ENCODE measurements around the gene SLN.

The SLN gene

DNA sequence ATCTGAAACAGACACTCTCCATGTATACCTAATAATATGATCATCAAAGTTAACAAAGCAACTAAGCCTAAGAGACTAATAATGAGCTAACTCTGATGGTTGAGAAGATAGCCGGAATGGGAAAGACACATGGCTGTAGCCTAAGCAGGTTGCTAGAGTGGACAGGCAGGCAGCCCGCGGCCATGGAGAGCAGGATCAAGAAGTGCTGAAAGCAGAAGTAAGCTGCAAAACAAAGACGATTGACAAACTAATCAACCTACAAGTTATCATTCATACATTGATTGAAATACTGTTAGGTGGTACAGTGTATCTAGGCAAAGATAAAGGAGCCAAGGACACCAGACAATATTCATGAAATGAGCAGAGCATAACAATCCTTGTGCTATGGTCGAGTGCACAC is 29.3 kb downstream of the SLN start:
- Mint-ChIP-seq H3K27ac (no peak overlapping the region), H3K4me3 (no peak overlapping the region), H3K27me3 (no peaks in the 10 kb centered on the region), H3K9me3 (no peaks in the 10 kb centered on the region), H3K36me3 (ENCODE audit: low read depth) (no peaks in the 10 kb centered on the region), H3K4me1 (ENCODE audit: low read depth) (no peaks in the 10 kb centered on the region)
- DNase-seq = no peak

DNA sequence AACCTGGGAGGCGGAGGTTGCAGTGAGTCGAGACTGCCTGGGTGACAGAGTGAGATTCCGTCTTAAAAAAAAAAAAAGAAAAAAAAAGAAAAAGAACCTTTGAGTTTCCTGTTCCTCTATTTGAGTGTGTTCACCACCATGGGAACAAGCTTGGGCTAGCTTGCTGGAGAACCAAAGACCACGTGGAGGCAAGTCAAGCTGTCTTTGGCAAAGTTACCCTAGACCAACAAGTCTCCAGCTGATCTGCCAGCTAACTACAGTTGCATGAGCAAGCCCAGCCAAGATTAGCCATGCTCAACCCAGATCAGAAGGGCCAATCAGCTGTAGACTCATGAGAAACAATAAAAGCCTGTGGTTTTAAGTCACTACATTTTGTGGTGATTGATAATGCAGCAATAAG is 29.7 kb downstream of the SLN start:
- no peak overlapping the region for H3K4me3 Mint-ChIP-seq
- H3K9me3 Mint-ChIP-seq = no peaks in the 10 kb centered on the region
- DNase-seq = no peak
- no peaks in the 10 kb centered on the region for H3K36me3 Mint-ChIP-seq (ENCODE audit: low read depth)
- H3K27me3 Mint-ChIP-seq = no peaks in the 10 kb centered on the region
- H3K4me1 Mint-ChIP-seq (ENCODE audit: low read depth) = no peaks in the 10 kb centered on the region
- H3K27ac Mint-ChIP-seq = no peak overlapping the region

- no peak for DNase-seq
- no peak overlapping the region for H3K4me3 Mint-ChIP-seq
- H3K9me3 Mint-ChIP-seq = no peaks in the 10 kb centered on the region
- H3K4me1 Mint-ChIP-seq (ENCODE audit: low read depth) = no peaks in the 10 kb centered on the region
- no peaks in the 10 kb centered on the region for H3K36me3 Mint-ChIP-seq (ENCODE audit: low read depth)
- no peak overlapping the region for H3K27ac Mint-ChIP-seq
- H3K27me3 Mint-ChIP-seq = peaks cover 3% of the 10 kb centered on the region
Measured at GRCh38 chr11:107679255-107680024, 32.4 kb downstream of the SLN start.

DNA sequence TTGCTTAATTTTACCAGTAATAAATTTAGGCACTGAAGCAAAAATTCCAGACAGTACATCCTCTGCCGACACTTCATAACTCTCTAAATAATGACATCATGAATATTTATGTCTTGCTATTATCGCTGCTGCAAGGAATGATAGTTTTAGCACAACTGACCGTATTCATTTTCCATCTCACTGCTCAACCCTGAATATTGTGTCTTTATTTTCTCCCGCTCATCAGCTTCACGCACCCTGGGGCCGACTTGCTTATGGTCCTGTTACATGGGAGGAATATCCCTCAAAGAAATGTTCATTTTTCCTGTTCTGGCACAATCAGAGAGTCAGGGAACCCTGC is 33.3 kb downstream of the SLN start:
- Mint-ChIP-seq H3K27me3 (peaks cover 3% of the 10 kb centered on the region), H3K27ac (no peak overlapping the region), H3K9me3 (no peaks in the 10 kb centered on the region), H3K36me3 (ENCODE audit: low read depth) (no peaks in the 10 kb centered on the region), H3K4me3 (no peak overlapping the region), H3K4me1 (ENCODE audit: low read depth) (no peaks in the 10 kb centered on the region)
- DNase-seq = no peak

DNA sequence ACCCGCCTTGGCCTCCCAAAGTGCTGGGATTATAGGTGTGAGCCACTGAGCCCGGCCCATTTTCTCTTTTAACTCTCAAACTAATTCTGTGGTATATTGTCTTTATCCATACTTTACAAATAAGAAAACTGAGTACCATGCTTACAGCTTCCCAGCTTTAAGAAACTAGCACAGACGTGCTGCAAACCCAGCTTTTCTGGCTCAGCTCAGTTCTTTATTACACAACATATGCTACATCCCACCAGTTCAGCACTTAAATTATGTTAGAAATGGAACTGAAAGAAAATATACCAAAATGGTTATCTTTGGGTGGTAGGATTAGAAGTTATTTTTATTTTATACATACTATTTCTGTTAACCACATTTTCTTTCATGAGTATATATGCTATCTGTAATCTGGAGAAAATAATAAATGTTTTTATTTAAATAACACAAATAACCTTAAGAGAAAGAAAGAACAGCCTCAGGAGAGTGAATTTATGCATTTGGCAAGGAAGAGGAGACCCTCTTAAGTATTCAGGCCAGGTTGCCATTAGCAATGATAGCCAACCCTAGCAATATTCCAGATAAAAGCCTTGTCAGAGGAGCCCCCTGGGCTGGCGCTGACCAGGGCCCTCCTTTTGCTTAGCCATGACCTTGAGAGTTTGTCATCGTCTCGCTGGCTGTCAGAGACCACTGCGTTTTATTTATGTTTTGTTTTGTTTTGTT is 33.8 kb downstream of the SLN start:
- Mint-ChIP-seq H3K27me3 (peaks cover 3% of the 10 kb centered on the region), H3K36me3 (ENCODE audit: low read depth) (no peaks in the 10 kb centered on the region), H3K4me1 (ENCODE audit: low read depth) (no peaks in the 10 kb centered on the region), H3K4me3 (no peak overlapping the region), H3K9me3 (no peaks in the 10 kb centered on the region), H3K27ac (no peak overlapping the region)
- no peak for DNase-seq

DNA sequence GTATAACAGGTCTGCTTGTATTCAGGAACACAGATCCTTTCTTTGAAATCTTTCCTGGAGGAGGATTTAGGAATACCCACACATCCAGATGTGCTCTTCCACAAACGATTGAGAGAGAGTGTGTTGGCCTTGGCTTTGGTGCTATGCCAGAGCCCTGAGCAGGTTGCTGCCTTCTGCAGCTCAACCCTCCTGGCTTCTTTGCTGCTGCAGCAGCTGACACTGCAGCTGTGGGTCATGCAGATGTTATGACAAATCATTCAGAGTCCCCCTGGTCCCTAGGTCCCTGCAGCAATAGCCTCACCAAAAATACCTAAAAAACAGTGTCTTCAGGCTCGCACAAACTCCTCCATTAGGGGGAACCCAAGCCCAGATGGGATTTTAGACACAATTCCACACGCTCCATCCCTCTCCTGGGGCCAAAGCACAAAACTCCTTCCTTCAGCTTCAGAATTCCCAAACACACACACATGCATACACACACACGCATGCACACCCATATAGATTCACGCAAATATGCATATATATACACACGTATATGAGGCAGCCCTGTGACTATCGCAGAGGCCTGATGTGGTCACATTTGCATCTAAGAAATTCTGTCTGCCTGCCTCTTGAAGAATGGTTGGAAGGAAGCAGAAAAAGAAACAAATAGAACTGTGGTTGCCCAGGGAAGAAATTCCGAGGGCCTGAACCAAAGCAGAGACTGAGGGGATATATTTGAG is 35.4 kb downstream of the SLN start:
- Mint-ChIP-seq H3K4me3 (no peak overlapping the region), H3K36me3 (ENCODE audit: low read depth) (no peaks in the 10 kb centered on the region), H3K27ac (no peak overlapping the region), H3K4me1 (ENCODE audit: low read depth) (no peaks in the 10 kb centered on the region), H3K9me3 (no peaks in the 10 kb centered on the region), H3K27me3 (peaks cover 12% of the 10 kb centered on the region)
- DNase-seq = no peak

- peaks cover 16% of the 10 kb centered on the region for H3K27me3 Mint-ChIP-seq
- H3K36me3 Mint-ChIP-seq (ENCODE audit: low read depth) = no peaks in the 10 kb centered on the region
- no peak overlapping the region for H3K27ac Mint-ChIP-seq
- H3K4me3 Mint-ChIP-seq = no peak overlapping the region
- no peaks in the 10 kb centered on the region for H3K9me3 Mint-ChIP-seq
- no peak for DNase-seq
- H3K4me1 Mint-ChIP-seq (ENCODE audit: low read depth) = no peaks in the 10 kb centered on the region
Measured at GRCh38 chr11:107675902-107676301, 36.0 kb downstream of the SLN start.

- no peak for DNase-seq
- Mint-ChIP-seq H3K36me3 (ENCODE audit: low read depth) (no peaks in the 10 kb centered on the region), H3K27ac (no peak overlapping the region), H3K4me1 (ENCODE audit: low read depth) (no peaks in the 10 kb centered on the region), H3K4me3 (no peak overlapping the region), H3K9me3 (no peaks in the 10 kb centered on the region), H3K27me3 (peaks cover 23% of the 10 kb centered on the region)
Measured at GRCh38 chr11:107669893-107670601, 41.8 kb downstream of the SLN start.

DNA sequence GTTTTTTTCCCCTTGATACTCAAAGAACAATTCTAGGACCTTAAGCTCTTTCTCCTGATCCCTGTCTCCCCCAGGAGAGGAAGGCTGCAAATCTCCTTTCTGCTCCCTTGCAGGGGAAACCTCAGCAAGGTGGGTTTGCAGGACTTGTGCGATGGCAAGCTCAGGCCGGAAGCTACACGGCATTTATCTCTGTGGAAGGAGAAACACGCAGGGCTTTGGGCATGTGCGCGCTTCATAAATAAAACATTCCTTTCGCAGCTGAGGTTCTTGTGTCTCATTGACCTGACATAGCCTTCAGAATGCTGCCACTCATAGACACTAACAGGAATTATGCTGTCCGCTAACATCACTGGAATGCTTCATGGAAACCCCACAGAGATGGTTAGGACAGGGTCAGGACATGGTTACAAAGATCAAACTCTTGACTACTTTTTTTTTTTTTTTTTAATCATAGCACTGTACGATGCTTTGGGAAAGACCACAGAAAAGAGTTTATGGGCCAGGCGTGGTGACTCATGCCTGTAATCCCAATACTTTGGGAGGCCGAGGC is 42.6 kb downstream of the SLN start:
- no peaks in the 10 kb centered on the region for H3K4me1 Mint-ChIP-seq (ENCODE audit: low read depth)
- H3K27ac Mint-ChIP-seq = no peak overlapping the region
- peaks cover 26% of the 10 kb centered on the region for H3K27me3 Mint-ChIP-seq
- H3K36me3 Mint-ChIP-seq (ENCODE audit: low read depth) = no peaks in the 10 kb centered on the region
- H3K9me3 Mint-ChIP-seq = no peaks in the 10 kb centered on the region
- no peak for DNase-seq
- no peak overlapping the region for H3K4me3 Mint-ChIP-seq

- no peak overlapping the region for H3K4me3 Mint-ChIP-seq
- H3K27me3 Mint-ChIP-seq = peaks cover 25% of the 10 kb centered on the region
- DNase-seq = no peak
- H3K36me3 Mint-ChIP-seq (ENCODE audit: low read depth) = no peaks in the 10 kb centered on the region
- no peak overlapping the region for H3K27ac Mint-ChIP-seq
- H3K4me1 Mint-ChIP-seq (ENCODE audit: low read depth) = no peaks in the 10 kb centered on the region
- no peaks in the 10 kb centered on the region for H3K9me3 Mint-ChIP-seq
Measured at GRCh38 chr11:107666911-107667613, 44.8 kb downstream of the SLN start.

DNA sequence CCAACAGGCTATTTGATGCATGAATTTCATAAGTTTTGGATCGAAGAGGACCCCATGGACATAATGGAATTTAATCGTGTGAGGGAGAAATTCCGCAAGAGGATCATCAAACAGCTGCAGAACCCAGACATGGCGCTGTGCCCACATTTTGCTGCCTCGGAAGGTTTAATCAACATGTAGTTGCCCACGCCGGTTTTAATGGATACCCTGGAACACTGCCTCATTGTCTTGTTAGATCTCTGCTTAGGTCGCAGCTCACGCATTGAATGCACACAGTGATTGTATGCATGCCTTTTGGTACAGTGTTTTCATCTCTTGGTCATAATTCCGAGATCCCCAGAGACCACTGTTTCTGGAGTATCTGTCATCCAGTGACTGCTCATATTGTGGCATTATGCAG is 46.8 kb downstream of the SLN start:
- no peak overlapping the region for H3K4me3 Mint-ChIP-seq
- no peak for DNase-seq
- peaks cover 2% of the 10 kb centered on the region for H3K4me1 Mint-ChIP-seq (ENCODE audit: low read depth)
- H3K36me3 Mint-ChIP-seq (ENCODE audit: low read depth) = no peaks in the 10 kb centered on the region
- no peaks in the 10 kb centered on the region for H3K9me3 Mint-ChIP-seq
- peaks cover 21% of the 10 kb centered on the region for H3K27me3 Mint-ChIP-seq
- H3K27ac Mint-ChIP-seq = no peak overlapping the region

DNA sequence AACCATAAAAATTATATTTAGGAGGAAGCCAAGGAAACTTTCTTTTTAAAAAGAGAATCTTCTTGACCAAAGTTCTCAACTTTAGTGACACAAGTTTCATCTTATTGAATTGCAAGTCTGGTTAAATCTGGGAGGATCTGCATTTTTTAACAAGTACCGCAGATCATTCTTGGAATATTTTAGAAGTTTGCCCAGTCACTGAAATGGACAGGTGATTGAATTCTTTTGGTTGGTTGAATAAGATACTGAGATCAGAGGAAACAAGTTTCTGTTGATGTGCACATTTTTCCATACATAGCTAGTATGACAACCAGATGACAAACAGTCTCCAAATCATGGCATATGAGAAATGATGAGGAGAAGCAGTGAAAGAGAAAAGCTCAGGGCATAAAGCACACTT is 50.2 kb downstream of the SLN start:
- no peaks in the 10 kb centered on the region for H3K36me3 Mint-ChIP-seq (ENCODE audit: low read depth)
- no peaks in the 10 kb centered on the region for H3K9me3 Mint-ChIP-seq
- peaks cover 2% of the 10 kb centered on the region for H3K4me1 Mint-ChIP-seq (ENCODE audit: low read depth)
- H3K27me3 Mint-ChIP-seq = peaks cover 26% of the 10 kb centered on the region
- no peak for DNase-seq
- H3K4me3 Mint-ChIP-seq = no peak overlapping the region
- H3K27ac Mint-ChIP-seq = no peak overlapping the region

DNA sequence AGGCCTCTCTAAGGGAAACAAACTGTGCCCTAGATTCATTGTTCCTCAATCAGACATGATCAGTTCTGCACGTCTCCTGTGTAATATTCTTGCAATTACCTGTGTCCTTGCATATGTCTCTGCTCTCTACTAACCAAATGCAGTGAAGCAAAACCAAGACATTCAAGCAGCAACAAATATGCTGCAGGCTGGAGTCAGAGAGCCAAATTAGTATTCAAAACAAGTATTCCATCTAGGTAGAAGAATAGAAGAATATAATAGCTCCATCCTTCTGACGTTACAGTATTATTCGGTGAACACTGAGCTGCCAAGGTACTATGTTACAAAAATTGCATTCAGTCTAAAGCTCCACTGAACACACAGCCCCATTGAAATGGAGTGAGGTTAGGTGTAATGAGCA is 51.8 kb downstream of the SLN start:
- H3K4me1 Mint-ChIP-seq (ENCODE audit: low read depth) = peaks cover 2% of the 10 kb centered on the region

GRCh38 chr11:107659310-107659709 is 52.5 kb downstream of the SLN start:
- Mint-ChIP-seq H3K36me3 (ENCODE audit: low read depth) (no peaks in the 10 kb centered on the region), H3K4me3 (no peak overlapping the region), H3K27ac (no peak overlapping the region), H3K4me1 (ENCODE audit: low read depth) (peaks cover 2% of the 10 kb centered on the region), H3K9me3 (no peaks in the 10 kb centered on the region), H3K27me3 (peaks cover 24% of the 10 kb centered on the region)
- no peak for DNase-seq

More for the DNA sequence above, 51.8 kb downstream of the SLN start:
- peaks cover 28% of the 10 kb centered on the region for H3K27me3 Mint-ChIP-seq
- no peak overlapping the region for H3K4me3 Mint-ChIP-seq
- no peaks in the 10 kb centered on the region for H3K9me3 Mint-ChIP-seq
- no peaks in the 10 kb centered on the region for H3K36me3 Mint-ChIP-seq (ENCODE audit: low read depth)
- H3K27ac Mint-ChIP-seq = no peak overlapping the region
- DNase-seq = no peak

Data from activated T-cell treated with anti-CD3 and anti-CD28 coated beads, Interleukin-2, amount 50 U/mL, for 24 hours (primary cell).